ENCODE data around the gene PATL1. TPM values are rescaled to one million over a fixed set of nuclear protein-coding genes. Genes with fewer than 3 reads are reported as not detected.
A peak's percentile ranks its signal among the peaks of the same experiment; 100 is the strongest.

PATL1 gene
- polyA plus RNA-seq, 3 donors, result 43.2 to 49.8 (median 44.8) TPM

GRCh38 chr11:59680287-59681154, 11.7 kb upstream of the PATL1 start:
- peak in 10 of 11 donors; percentile 30 to 67 (median 54) for DNase-seq (ENCODE audit: extremely low read depth in 1 of 11, low read depth in 9 of 11, low spot score in 4 of 11)

DNA sequence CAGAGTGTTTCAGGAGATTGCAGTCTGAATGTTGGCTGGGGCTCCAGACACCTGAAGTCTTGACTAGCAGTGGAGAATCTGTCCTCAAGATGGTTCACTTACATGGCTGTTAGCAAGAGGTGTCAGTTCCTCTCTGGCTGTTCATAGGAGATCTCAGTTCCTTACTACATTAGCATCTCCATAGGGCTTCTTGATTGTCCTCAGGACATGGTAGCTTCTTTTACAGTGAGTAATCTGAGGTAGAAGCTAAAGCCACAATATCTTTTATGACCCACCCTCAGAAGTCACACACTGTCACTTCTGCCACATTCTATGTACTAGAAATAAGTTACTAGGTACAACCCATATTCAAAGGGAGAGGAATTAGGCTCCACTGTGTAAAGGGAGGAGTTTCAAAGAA, 10.5 kb upstream of the PATL1 start:
- no peak for DNase-seq (ENCODE audit: extremely low read depth in 1 of 11, low read depth in 9 of 11, low spot score in 4 of 11)

DNA sequence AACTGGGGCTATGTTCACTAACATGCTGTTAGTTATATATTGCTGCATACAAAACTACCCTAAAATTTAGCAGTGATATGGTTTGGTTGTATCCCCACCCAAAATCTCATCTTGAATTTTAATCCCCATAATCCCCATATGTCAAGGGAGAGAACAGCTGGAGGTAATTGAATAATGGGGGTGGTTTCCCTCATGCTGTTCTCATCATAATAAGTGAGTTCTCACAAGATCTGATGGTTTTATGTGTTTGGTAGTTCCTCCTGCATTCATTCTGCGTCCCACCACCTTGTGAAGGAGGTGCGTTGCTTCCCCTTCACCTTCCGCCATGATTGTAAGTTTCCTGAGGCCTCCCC, 10.0 kb upstream of the PATL1 start:
- no peak for DNase-seq (ENCODE audit: extremely low read depth in 1 of 11, low read depth in 9 of 11, low spot score in 4 of 11)

DNA sequence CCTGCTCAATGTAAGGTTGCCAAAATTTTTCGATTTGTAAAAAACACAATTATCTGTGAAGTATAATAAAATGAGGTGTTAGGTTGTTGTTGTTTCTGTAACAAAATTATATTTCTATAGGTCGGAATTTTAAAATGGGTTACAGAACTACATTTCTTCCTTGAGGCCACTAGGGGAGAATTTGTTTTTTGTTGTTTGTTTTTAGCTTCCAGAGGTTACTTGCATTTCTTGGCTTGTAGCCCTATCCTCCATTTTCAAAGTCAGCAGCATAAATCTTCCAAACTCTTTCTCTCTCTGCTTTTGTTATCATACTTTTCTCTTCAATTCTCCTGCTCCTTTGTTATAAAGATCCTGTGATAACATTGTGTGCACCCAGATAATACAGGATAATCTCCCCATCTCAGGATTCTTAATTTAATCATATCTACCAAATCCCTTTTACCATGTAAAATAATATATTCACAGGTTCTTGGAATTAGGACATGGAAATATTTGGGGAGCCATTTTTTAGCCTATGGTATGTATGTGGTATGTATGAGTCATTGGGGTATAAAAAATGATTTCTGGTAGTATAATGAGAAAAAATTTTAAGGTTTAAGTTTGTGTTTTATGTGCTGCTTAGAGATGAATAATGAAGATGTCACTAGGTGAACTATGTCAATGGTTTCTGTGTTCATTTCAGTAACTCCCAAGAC, 9.4 kb upstream of the PATL1 start:
- DNase-seq (ENCODE audit: extremely low read depth in 1 of 11, low read depth in 9 of 11, low spot score in 4 of 11), result no peak

DNA sequence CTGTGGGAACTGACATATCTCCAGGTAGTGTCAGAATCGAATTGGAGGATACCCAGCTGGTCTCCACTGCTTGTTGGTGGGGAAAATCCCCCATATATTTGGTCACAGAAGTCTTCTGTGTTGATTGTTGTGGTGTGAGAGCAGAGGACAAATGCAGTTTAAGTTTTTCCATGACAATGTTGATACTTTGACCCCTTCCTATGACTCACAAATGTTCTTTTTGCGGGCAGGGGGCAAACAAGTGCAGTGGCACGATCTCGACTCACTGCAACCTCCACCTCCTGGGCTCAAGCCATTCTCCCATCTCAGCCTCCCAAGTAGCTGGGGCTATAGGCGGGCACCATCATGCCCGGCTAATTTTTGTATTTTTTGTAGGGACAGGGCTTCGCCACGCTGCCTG, 7.4 kb upstream of the PATL1 start:
- no peak for DNase-seq (ENCODE audit: extremely low read depth in 1 of 11, low read depth in 9 of 11, low spot score in 4 of 11)

- no peak for DNase-seq (ENCODE audit: extremely low read depth in 1 of 11, low read depth in 9 of 11, low spot score in 4 of 11)
These were observed 5.5 kb upstream of the PATL1 start for GRCh38 chr11:59674291-59674690.

DNA sequence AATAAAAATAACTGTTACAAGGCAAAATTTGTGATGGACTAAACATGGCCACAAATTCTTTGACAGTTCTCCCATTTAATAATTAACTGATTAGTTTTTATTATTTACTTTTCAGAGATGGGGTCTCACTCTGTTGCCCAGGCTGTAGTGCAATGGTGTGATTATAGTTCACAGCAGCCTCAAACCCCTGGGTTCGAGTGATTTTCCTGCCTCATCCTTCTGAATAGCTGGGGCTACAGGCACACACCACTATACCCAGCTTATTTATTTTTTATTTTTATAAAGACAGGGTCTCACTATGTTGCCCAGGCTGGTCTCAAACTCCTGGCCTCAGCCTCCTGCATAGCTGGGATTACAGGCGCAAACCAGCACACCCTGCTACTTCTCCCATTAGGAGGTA, 4.5 kb upstream of the PATL1 start:
- DNase-seq (ENCODE audit: extremely low read depth in 1 of 11, low read depth in 9 of 11, low spot score in 4 of 11), result no peak

- no peak for DNase-seq (ENCODE audit: extremely low read depth in 1 of 11, low read depth in 9 of 11, low spot score in 4 of 11)
These were observed 2.6 kb upstream of the PATL1 start for GRCh38 chr11:59671471-59671870.

DNA sequence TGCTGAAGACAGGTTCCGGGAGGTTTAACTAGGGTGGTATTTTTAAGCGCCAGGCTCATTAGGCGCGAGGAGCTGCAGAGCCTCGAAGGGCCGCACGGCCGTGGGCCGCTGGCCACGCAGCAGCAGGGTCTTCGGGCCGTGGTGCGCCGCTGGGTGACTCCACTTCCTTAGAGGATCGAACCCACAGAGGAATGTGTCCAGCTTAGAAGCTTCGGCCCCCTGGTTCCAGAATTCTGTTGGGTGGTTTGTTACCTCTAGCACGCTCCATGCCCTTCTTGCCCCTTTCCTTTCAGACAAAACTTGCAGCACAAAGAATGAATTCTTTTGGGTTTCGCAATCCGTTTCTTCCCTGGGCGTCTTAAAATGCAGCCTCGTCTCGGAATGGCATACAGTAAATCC, 773 bp upstream of the PATL1 start:
- peak in 1 of 11 donors; percentile 17 for DNase-seq (ENCODE audit: extremely low read depth in 1 of 11, low read depth in 9 of 11, low spot score in 4 of 11)

DNA sequence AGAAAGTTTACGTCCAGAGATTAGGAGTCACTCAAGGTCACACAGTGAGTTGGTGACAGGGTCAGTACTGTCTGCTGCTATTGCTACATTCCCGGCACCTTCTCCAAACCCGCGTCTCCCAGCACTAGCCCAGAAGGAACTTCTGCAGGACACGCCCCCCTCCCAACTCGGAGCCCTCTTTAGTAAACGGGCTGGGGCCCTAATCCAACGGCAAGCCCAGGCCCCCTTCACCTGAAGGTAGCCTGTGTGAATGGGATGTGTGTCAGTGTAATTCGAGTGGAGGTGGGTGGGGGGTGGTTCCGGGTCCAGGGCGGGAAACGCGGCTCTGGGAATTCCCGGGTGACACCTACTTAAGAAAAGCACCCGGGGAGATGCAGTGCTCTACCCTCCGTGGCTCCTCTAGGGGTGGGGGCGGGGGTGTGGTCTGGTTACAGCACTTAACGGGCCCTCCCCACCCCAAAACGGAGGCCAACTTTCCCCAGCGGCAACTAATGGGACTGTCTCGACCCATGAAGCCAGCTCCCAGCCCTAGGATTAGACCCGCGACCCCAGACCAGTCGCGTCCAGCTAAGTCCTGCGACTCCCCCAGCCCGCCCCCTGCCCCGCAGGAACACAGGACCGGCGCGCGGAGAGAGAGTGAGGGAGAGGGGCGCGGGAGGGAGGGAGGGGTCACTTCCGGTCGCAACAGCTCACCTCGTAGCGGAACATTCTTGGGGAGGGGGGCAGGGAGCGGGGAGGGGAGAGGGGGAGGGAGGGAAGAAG, 468 bp downstream of the PATL1 start:
- peak in 6 of 11 donors; percentile 19 to 57 (median 24) for DNase-seq (ENCODE audit: extremely low read depth in 1 of 11, low read depth in 9 of 11, low spot score in 4 of 11)

DNA sequence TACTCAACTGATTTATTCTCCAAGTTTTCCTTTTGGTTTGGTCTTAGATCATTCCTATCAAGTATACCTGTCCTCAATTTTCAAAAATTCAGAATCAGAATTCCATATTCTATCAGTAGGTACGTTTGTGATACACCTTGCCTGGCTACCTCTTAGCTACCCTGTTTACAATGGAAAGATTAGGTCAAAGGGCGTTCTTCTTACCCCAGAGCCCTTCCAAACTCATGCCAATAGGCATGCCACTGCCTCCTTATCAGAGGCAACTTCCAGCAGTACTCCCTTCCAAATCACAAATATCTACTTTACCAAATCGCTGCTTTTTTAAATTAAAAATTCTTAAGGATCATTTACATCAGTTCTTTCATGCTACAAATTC, 1.0 kb downstream of the PATL1 start:
- no peak for DNase-seq (ENCODE audit: extremely low read depth in 1 of 11, low read depth in 9 of 11, low spot score in 4 of 11)

DNA sequence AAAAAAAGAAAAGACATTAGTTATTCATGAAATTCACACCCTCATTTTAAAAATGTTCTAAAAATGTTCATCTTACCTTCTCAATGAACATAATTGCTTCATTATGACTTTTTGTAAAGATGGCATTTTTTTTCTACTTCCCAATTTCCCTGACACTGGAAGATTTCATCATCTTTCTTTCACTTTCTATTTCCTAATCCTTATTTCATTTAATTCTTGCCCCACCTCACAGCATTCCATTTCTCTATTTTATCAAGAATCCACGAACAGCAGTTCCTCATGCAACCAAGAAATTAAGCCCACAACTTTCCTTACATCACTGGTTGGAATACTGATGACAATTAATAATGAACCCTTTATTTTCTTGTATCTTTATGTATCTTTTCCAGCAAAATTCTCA, 1.9 kb downstream of the PATL1 start:
- DNase-seq (ENCODE audit: extremely low read depth in 1 of 11, low read depth in 9 of 11, low spot score in 4 of 11), result no peak

DNA sequence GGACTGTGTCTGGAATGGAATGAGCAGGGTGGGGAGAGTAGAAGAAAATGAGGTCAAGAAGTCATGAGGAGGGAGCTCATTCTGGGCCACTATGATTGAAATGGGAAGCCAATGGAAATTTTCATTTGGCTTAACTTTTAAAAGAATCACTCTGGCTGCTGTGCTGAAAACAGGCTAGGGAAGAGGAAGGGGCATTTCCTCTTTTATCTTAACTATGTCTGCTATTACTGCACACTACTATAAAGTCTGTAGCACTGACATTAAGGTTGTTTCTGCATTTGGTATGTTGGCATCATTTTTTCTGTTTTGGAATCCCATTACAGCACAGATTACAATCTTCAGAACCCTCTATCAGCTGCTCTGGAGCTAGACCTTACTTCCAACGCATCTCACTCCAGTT, 8.2 kb downstream of the PATL1 start:
- DNase-seq (ENCODE audit: extremely low read depth in 1 of 11, low read depth in 9 of 11, low spot score in 4 of 11), result no peak

- DNase-seq (ENCODE audit: extremely low read depth in 1 of 11, low read depth in 9 of 11, low spot score in 4 of 11), result no peak
These were observed 8.9 kb downstream of the PATL1 start for GRCh38 chr11:59659981-59660380.

DNA sequence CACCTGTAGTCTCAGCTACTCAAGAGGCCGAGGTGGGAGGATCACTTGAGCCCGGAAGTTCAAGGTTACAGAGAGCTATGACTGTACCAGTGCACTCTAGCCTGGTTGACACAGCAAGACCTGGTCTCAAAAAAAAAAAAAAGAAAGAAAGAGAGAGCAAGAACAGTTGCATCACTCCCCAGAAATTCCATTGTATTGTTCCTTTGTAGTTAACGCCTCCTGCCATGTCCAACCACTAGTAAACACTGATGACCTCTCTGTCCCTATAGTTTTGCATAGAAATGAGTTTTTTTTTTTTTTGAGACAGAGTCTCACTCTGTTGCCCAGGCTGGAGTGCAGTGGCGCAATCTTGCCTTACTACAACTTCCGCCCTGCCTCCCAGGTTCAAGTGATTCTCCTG, 10.8 kb downstream of the PATL1 start:
- DNase-seq (ENCODE audit: extremely low read depth in 1 of 11, low read depth in 9 of 11, low spot score in 4 of 11), result no peak

- no peak for DNase-seq (ENCODE audit: extremely low read depth in 1 of 11, low read depth in 9 of 11, low spot score in 4 of 11)
These were observed 13.9 kb downstream of the PATL1 start for GRCh38 chr11:59654893-59655292.

DNA sequence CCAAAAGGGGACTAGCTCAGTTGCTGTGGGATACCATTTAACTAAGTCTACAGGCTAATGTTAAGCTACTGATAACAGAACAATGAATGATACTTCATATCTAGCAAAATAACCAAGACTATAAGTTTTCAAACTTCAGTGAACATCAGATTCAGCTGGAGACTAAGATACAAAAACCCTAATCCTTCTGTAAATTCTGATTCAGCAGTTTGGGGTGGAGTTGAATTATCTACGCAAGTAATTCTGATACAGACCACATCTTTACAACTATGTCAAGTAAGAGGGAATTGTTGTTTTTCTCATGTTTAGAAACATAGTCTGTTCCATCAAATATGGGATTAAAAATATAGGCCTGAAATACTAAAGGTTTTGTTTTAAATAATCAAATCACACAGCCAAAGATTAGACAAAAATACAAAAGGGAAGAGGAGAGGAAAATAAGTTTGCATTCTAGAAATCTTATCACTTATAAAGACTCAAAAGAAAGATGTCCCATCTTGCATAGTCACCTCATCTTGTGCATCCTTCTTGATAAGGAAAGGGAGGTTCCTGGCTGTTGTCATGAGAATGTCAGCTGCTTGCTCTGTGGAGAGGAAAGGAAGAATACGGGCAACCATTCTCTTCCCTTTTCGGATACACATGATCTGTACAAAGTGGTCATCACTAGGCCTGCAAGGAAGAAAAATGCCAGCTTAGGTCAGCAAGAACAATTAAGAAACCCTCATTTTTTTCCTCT, 21.4 kb downstream of the PATL1 start:
- DNase-seq (ENCODE audit: extremely low read depth in 1 of 11, low read depth in 9 of 11, low spot score in 4 of 11), result no peak

GRCh38 chr11:59644528-59644927, 24.3 kb downstream of the PATL1 start:
- DNase-seq (ENCODE audit: extremely low read depth in 1 of 11, low read depth in 9 of 11, low spot score in 4 of 11), result no peak

GRCh38 chr11:59643390-59643789, 25.4 kb downstream of the PATL1 start:
- no peak for DNase-seq (ENCODE audit: extremely low read depth in 1 of 11, low read depth in 9 of 11, low spot score in 4 of 11)

Data from renal cortex interstitium (tissue), 11 donors.